Omental fat pad (tissue), 4 donors: ENCODE measurements around the gene ATP9A. TPM values are rescaled to one million over a fixed set of nuclear protein-coding genes. Genes with fewer than 3 reads are reported as not detected.
"Not testable (repeated sequence)": the region's sequence is repeated elsewhere in the genome, so short reads cannot be mapped to it uniquely, and the experiment has no call there.

Experiments
- ATAC-seq: fragments of 150-250 bp; one replicate; pipeline ENCODE4 v1.9.1; 2016; ENCODE audit warnings: mild to moderate bottlenecking, moderate library complexity; ENCODE audit not compliant: low FRiP score
- DNase-seq: peaks from one replicate; pipeline ENCODE4 v3.0.0-alpha.2; 2019; ENCODE audit warnings: low spot score
- CTCF ChIP-seq, 3 donors: fragments of 450-650 bp; IDR thresholded peaks; one replicate each; pipeline ENCODE4 v1.5.1; 2016 to 2017; ENCODE audit warnings: antibody characterized with exemption in 3 of 3, mild to moderate bottlenecking in 3 of 3, moderate library complexity in 2 of 3
- total RNA-seq, 4 donors: library from RNA; depleted of rRNA; stranded (reverse); fragments of >200 nt; gene quantifications; one replicate each; pipeline ENCODE4 v1.1.0, GENCODE V29; 2016

Gene ATP9A
- total RNA-seq, 4 donors from 2014 or later: 16.7 to 129 (median 55.0) TPM

- no peak for DNase-seq
- no peak for TF ChIP-seq CTCF (IDR thresholded peaks at IDR 0.05)
- no peak for ATAC-seq
Observed at GRCh38 chr20:51760905-51761546, 7.2 kb downstream of the ATP9A start.

- ATAC-seq (no peak), DNase-seq (no peak)
- no peak for TF ChIP-seq CTCF (IDR thresholded peaks at IDR 0.05)
Observed at GRCh38 chr20:51759769-51760510, 8.2 kb downstream of the ATP9A start.

- DNase-seq (no peak), ATAC-seq (peak; percentile 47)
- no peak for TF ChIP-seq CTCF (IDR thresholded peaks at IDR 0.05)
Observed at GRCh38 chr20:51758978-51759544, 9.1 kb downstream of the ATP9A start.

GRCh38 chr20:51757226-51757625, 11.0 kb downstream of the ATP9A start:
- DNase-seq: no peak
- no peak for ATAC-seq
- TF ChIP-seq CTCF (IDR thresholded peaks at IDR 0.05): no peak

- DNase-seq (no peak), ATAC-seq (no peak)
- no peak for TF ChIP-seq CTCF (IDR thresholded peaks at IDR 0.05)
Observed at GRCh38 chr20:51756653-51757052, 11.5 kb downstream of the ATP9A start.

- DNase-seq, ATAC-seq: not testable (repeated sequence)
Observed at GRCh38 chr20:51753220-51753619, 15.0 kb downstream of the ATP9A start.

GRCh38 chr20:51752343-51752951, 15.7 kb downstream of the ATP9A start:
- ATAC-seq: peak; percentile 52
- TF ChIP-seq CTCF (IDR thresholded peaks at IDR 0.05): no peak
- no peak for DNase-seq
